B cell (primary cell): ENCODE results near the gene LUZP1. TPM values are rescaled to one million over a fixed set of nuclear protein-coding genes. Genes with fewer than 3 reads are reported as not detected.

Source experiments
- ATAC-seq: fragments of 200-7000 bp; cut with Tn5 transposase; one replicate; pipeline ENCODE4 v1.10.0; 2021; ENCODE audit warnings: low read depth, mild to moderate bottlenecking, moderate number of reproducible peaks, moderate library complexity
- CTCF ChIA-PET: fragments of 350-600 bp; sonication (Branson Sonifier 250); formaldehyde crosslinking; loops from one replicate; lab custom pipeline; 2021; ENCODE audit warnings: antibody characterized with exemption, inconsistent platforms; lab: Charles Lee
- POLR2A ChIA-PET: fragments of 350-600 bp; sonication (Branson Sonifier 250); formaldehyde crosslinking; loops from one replicate; lab custom pipeline; 2021; ENCODE audit warnings: antibody characterized with exemption; lab: Charles Lee
- DNase-seq: peaks from one replicate; pipeline ENCODE4 v3.0.0; 2013
- H2AFZ ChIP-seq: 2 replicates; pipeline ENCODE4 v1.6.1; 2012; ENCODE audit warnings: mild to moderate bottlenecking, low read depth, low read length; ENCODE audit not compliant: insufficient read depth, poor library complexity, severe bottlenecking
- H3K27ac ChIP-seq, 2 donors: 1 replicate in 1 of 2; 2 replicates in 1 of 2; pipeline ENCODE4 v1.5.1; 2012 to 2013; ENCODE audit warnings: low read length in 2 of 2, mild to moderate bottlenecking in 2 of 2, moderate library complexity in 1 of 2
- H3K27me3 ChIP-seq, 4 experiments: fragments of 200-600 bp in 1 of 4; sonication (generic) in 1 of 4; replicated peaks in 1 of 4; 1 replicate in 2 of 4; 2 replicates in 2 of 4; pipeline versions ENCODE4 v1.6.1 to v1.7.0; 2013 to 2016; ENCODE audit warnings: low read length in 3 of 4, mild to moderate bottlenecking in 2 of 4, mixed read lengths in 1 of 4, moderate library complexity in 1 of 4; ENCODE audit not compliant: insufficient read depth in 4 of 4, control insufficient read depth in 3 of 4; ENCODE audit errors: control extremely low read depth in 1 of 4
- H3K36me3 ChIP-seq, 2 experiments: replicated peaks in 1 of 2; 1 replicate in 1 of 2; 2 replicates in 1 of 2; pipeline versions ENCODE4 v1.6.1 to v1.7.1; 2013; ENCODE audit warnings: low read length in 1 of 2; ENCODE audit not compliant: insufficient read depth in 2 of 2, control insufficient read depth in 1 of 2; ENCODE audit errors: control extremely low read depth in 1 of 2, extremely low read depth in 1 of 2
- H3K4me1 ChIP-seq, 2 donors: fragments of 200-600 bp in 1 of 2; sonication (generic) in 1 of 2; 1 replicate in 1 of 2; 2 replicates in 1 of 2; pipeline versions ENCODE4 v1.5.1 to v1.6.1; 2013 to 2017; ENCODE audit warnings: low read length in 2 of 2; ENCODE audit not compliant: control insufficient read depth in 2 of 2, insufficient read depth in 2 of 2
- H3K4me2 ChIP-seq: replicated peaks from 2 replicates; pipeline ENCODE3; 2012; ENCODE audit warnings: mild to moderate bottlenecking, low read depth, low read length; ENCODE audit not compliant: poor library complexity, severe bottlenecking
- H3K4me3 ChIP-seq, 5 experiments: fragments of 200-600 bp in 1 of 5; sonication (generic) in 1 of 5; 1 replicate in 3 of 5; 2 replicates in 2 of 5; pipeline versions ENCODE4 v1.5.1 to v1.7.0; 2011 to 2016; ENCODE audit warnings: low read length in 4 of 5, mild to moderate bottlenecking in 4 of 5, low read depth in 2 of 5, control low read depth in 1 of 5, moderate library complexity in 1 of 5; ENCODE audit not compliant: insufficient read depth in 1 of 5; ENCODE audit errors: control extremely low read depth in 1 of 5, extremely low read depth in 1 of 5
- H3K79me2 ChIP-seq: fragments of 200-600 bp; sonication (generic); one replicate; pipeline ENCODE4 v1.6.0; 2016; ENCODE audit warnings: low read length; ENCODE audit not compliant: control insufficient read depth, insufficient read depth
- H3K9ac ChIP-seq: fragments of 200-600 bp; sonication (generic); 2 replicates; pipeline ENCODE4 v1.6.1; 2017; ENCODE audit warnings: mild to moderate bottlenecking, low read length, moderate library complexity
- H3K9me3 ChIP-seq, 3 donors: one replicate each; pipeline versions ENCODE4 v1.6.1 to v1.7.1; 2013; ENCODE audit warnings: low read length in 2 of 3; ENCODE audit not compliant: control insufficient read depth in 2 of 3, insufficient read depth in 1 of 3; ENCODE audit errors: control extremely low read depth in 1 of 3
- H4K20me1 ChIP-seq: 2 replicates; pipeline ENCODE4 v1.6.0; 2012; ENCODE audit warnings: mild to moderate bottlenecking, low read length; ENCODE audit not compliant: insufficient read depth, control insufficient read depth, poor library complexity, severe bottlenecking
- H3K27ac Mint-ChIP-seq: one replicate; pipeline ENCODE4 v1.8.0; 2021; ENCODE audit warnings: mixed read lengths
- H3K27me3 Mint-ChIP-seq: one replicate; pipeline ENCODE4 v1.8.0; 2021; ENCODE audit warnings: mixed read lengths
- H3K4me1 Mint-ChIP-seq: one replicate; pipeline ENCODE4 v1.8.0; 2021; ENCODE audit warnings: mixed read lengths
- H3K4me3 Mint-ChIP-seq: one replicate; pipeline ENCODE4 v1.8.0; 2021; ENCODE audit warnings: mixed read lengths
- H3K9me3 Mint-ChIP-seq: one replicate; pipeline ENCODE4 v1.8.0; 2022; ENCODE audit warnings: mixed read lengths; ENCODE audit not compliant: insufficient read depth
- EZH2 ChIP-seq: IDR thresholded peaks from 2 replicates; pipeline ENCODE4 v1.6.1; 2012; ENCODE audit warnings: borderline replicate concordance, low read depth, mild to moderate bottlenecking, moderate library complexity, low read length; ENCODE audit not compliant: insufficient read depth, poor library complexity, severe bottlenecking
- WGBS: methylation state at CpG from one replicate; pipeline ENCODE4 v1.1.5; 2013; ENCODE audit warnings: missing lambda C conversion rate; ENCODE audit not compliant: insufficient coverage; 5-methylcytosine and 5-hydroxymethylcytosine counted together
- intact Hi-C: fragments of 100-400 bp; cut with micrococcal nuclease; formaldehyde crosslinking; loops from one replicate; pipeline ENCODE4 v1.10.0; 2022
- polyA plus RNA-seq: library from polyadenylated mRNA; depleted of rRNA; stranded (reverse); fragments of >200 nt; gene quantifications from 2 replicates; pipeline ENCODE4 v1.2.3, GENCODE V29; 2012
- total RNA-seq, 2 donors: library from RNA; stranded (reverse); fragments of 120-200 nt in 1 of 2; gene quantifications; 1 replicate in 1 of 2; 2 replicates in 1 of 2; pipeline versions ENCODE4 v1.2.3 to v1.2.4, GENCODE V29; 2013 to 2022
- TF ChIP-seq, protein P1 (sequence below): fragments of 200-600 bp; IDR thresholded peaks from one replicate; pipeline ENCODE4 v1.8.0; 2022; ENCODE audit warnings: antibody characterized with exemption, mild to moderate bottlenecking

LUZP1 gene
- total and polyA plus RNA-seq, 2 donors (not counting 1 experiment from before 2014, with no cell fraction given), result 2.0 to 12.9 TPM

DNA sequence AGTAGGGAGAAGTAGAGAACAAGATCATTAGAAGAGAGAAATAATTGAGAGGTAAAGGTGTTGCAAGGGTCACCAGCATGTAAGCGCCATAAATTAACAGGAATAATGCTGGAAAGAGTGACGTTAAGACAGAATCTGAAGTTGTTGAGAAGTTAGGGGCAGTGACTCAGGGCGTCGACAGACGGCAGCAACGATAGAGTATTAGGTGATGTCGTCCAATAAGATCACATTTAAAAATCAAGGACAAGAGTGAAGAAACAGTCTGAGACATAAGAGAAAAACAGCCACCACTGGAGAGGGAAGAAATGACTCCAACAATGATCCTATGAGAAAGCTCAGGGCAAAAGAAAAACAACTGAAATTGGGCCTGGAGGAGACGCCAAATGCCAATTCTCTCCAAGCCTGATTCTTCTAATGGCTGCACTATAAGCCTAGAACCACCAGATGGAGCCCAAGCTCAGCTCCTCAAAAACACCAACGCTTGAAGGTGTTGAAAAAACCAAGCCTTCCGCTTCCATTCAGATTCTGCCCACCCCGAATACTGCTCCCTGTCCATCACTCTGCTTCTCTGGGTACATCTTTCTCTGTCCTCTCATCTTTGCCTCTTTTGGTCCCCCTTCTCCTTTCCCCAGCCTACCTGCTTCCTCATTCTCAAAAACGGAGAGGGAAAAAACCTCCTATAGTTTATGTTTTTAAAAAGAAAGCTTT lies 70.0 kb downstream of the LUZP1 start:
- intact Hi-C loops, result loop anchor here (1.0 to 10.0 kb wide), 3 partner anchors 86 to 186 kb away; no protein-coding TSS in a partner anchor
- DNase-seq, result peak; percentile 79
- H3K27ac Mint-ChIP-seq, result no peak overlapping the region
- Histone ChIP-seq H3K9ac (no peak overlapping the region), H3K36me3 (peaks cover 0 to 6% of the 10 kb centered on the region in 2 experiments), H4K20me1 (peaks cover 6% of the 10 kb centered on the region), H3K4me1 (peaks cover 7 to 12% of the 10 kb centered on the region in 2 donors), H3K27ac (no peak overlapping the region), H3K79me2 (peaks cover 6% of the 10 kb centered on the region), H3K9me3 (no peaks in the 10 kb centered on the region), H2AFZ (peak overlapping the region; percentile 43), H3K4me2 (peak overlapping the region; percentile 52), H3K4me3 (no peak overlapping the region), H3K27me3 (no peaks in the 10 kb centered on the region)
- H3K9me3 Mint-ChIP-seq, result no peaks in the 10 kb centered on the region
- CTCF ChIA-PET, result interaction anchor here (0.5 to 20.1 kb wide), 28 partner anchors 9 to 1354 kb away, joined by 3 to 884 read pairs (median 4); partner anchors contain the start of genes E2F2 and LUZP1
- 58% methylated on average over 10 of the region's 12 CpGs for WGBS
- H3K4me1 Mint-ChIP-seq, result peaks cover 15% of the 10 kb centered on the region
- no peaks in the 10 kb centered on the region for H3K27me3 Mint-ChIP-seq
- H3K4me3 Mint-ChIP-seq, result peak overlapping the region; percentile 2
- ATAC-seq, result peak; percentile 87
- TF ChIP-seq EZH2, result no peak
- TF ChIP-seq, protein P1, sequence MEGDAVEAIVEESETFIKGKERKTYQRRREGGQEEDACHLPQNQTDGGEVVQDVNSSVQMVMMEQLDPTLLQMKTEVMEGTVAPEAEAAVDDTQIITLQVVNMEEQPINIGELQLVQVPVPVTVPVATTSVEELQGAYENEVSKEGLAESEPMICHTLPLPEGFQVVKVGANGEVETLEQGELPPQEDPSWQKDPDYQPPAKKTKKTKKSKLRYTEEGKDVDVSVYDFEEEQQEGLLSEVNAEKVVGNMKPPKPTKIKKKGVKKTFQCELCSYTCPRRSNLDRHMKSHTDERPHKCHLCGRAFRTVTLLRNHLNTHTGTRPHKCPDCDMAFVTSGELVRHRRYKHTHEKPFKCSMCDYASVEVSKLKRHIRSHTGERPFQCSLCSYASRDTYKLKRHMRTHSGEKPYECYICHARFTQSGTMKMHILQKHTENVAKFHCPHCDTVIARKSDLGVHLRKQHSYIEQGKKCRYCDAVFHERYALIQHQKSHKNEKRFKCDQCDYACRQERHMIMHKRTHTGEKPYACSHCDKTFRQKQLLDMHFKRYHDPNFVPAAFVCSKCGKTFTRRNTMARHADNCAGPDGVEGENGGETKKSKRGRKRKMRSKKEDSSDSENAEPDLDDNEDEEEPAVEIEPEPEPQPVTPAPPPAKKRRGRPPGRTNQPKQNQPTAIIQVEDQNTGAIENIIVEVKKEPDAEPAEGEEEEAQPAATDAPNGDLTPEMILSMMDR, result peak; percentile 93
- POLR2A ChIA-PET, result no interaction called here

DNA sequence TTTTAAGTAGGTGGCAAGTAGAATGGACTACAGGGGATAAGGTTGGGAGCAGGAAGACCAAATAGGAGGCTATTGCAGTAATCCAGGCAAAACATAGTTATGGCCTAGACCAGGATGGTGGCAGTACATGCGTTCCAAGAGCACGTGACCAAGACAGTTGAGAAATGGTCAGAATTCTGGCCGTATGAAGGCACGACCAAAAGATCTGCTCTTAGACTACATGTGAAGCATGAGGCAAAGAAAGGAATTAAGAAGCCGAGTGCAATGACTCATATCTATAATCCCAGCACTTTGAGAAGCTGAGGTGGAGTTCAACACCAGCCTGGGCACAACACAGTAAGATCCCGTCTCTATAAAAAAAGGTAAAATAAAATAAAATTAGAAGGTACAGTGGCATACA lies 71.3 kb downstream of the LUZP1 start:
- DNase-seq (no peak), ATAC-seq (no peak)
- no peak overlapping the region for H3K27ac Mint-ChIP-seq
- Histone ChIP-seq H3K4me3 (no peak overlapping the region), H2AFZ (no peak overlapping the region), H3K4me2 (no peak overlapping the region), H3K79me2 (peaks cover 6% of the 10 kb centered on the region), H3K9me3 (no peaks in the 10 kb centered on the region), H3K4me1 (peaks cover 3 to 6% of the 10 kb centered on the region in 2 donors), H3K27ac (no peak overlapping the region), H3K9ac (no peak overlapping the region), H4K20me1 (peaks cover 6% of the 10 kb centered on the region), H3K27me3 (no peaks in the 10 kb centered on the region), H3K36me3 (peaks cover 0 to 19% of the 10 kb centered on the region in 2 experiments)
- TF ChIP-seq, protein P1, result no peak
- TF ChIP-seq EZH2, result no peak
- ChIA-PET CTCF (interaction anchor here (1.0 to 20.1 kb wide), 4 partner anchors 20 to 242 kb away, joined by 3 to 884 read pairs (median 24); no protein-coding TSS in a partner anchor), POLR2A (no interaction called here)
- no peak overlapping the region for H3K4me3 Mint-ChIP-seq
- no peaks in the 10 kb centered on the region for H3K27me3 Mint-ChIP-seq
- WGBS, result 100% methylated on average over 4 of the region's 6 CpGs
- peaks cover 9% of the 10 kb centered on the region for H3K4me1 Mint-ChIP-seq
- no peaks in the 10 kb centered on the region for H3K9me3 Mint-ChIP-seq
- intact Hi-C loops, result loop anchor here (10.0 kb wide), 1 partner anchor 187 kb away; no protein-coding TSS in a partner anchor
